Measurements from ENCODE around the gene UMAD1. TPM values are rescaled to one million over a fixed set of nuclear protein-coding genes. Genes with fewer than 3 reads are reported as not detected.

UMAD1 gene
- polyA plus RNA-seq, 1 of the 3 experiments (the other 2 are of a cell fraction), result 13.9 TPM

DNA sequence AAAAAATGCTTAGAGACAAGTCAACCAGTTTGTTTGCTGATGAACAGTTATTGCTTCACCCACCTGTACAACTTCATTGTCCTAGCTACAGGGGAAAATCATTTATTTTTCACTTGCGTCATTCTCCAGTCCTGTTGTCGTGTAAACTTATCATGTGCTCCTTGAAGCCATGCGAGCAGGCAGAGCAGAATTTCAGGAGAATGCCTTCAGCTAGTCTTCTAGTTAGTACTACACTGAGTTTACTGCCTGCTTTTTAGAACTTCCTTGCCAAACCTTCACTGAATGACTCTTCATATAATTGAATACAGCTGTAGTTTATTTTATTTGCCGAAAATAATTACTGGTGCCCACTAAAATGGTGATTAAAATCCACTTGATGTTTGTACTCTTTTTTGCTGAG is 62.3 kb downstream of the UMAD1 start:
- WGBS (ENCODE audit: low lambda C conversion rate), result 74% methylated on average over 4 of the region's 4 CpGs
- H3K9me2 ChIP-seq, result no peaks in the 10 kb centered on the region
- DNase-seq, result no peak
- H3K27ac ChIP-seq (ENCODE audit: low read depth in 2 of 2, low read length in 1 of 2), result peak overlapping the region in 1 of 2 experiments; percentile 29; a peak in 1 of 4 replicates
- H3K4me1 ChIP-seq (ENCODE audit: control insufficient read depth in 1 of 2, insufficient read depth in 2 of 2, low read depth in 1 of 2, low read length in 1 of 2), result peaks cover 13 to 27% of the 10 kb centered on the region in 2 experiments; a peak in 3 of 4 replicates
- CTCF ChIA-PET, result interaction anchor here (0.9 to 1.7 kb wide), 8 partner anchors 9 to 58 kb away, joined by 3 to 10 read pairs (median 3); no protein-coding TSS in a partner anchor
- no peak overlapping the region for H3K9ac ChIP-seq
- POLR2A ChIA-PET, result no interaction called here
- no peaks in the 10 kb centered on the region for H3K36me3 ChIP-seq (replicated peaks in 1 of 2; ENCODE audit: control insufficient read depth in 1 of 2, insufficient read depth in 2 of 2, low read length in 1 of 2)
- no peak overlapping the region for H2AFZ ChIP-seq (ENCODE audit: low read depth)
- TF ChIP-seq CHD2 (IDR thresholded peaks at IDR 0.05; ENCODE audit: low read length, partially characterized antibody), result no peak
- peak; percentile 66 for TF ChIP-seq TCF12 (IDR thresholded peaks at IDR 0.05)
- no peak for TF ChIP-seq MXI1 (IDR thresholded peaks at IDR 0.05; ENCODE audit: low read depth, low read length)
- peak in 1 of 2 experiments; percentile 10; a peak in 1 of 4 replicates for TF ChIP-seq EP300 (IDR thresholded peaks at IDR 0.05; ENCODE audit: borderline replicate concordance in 1 of 2, low read depth in 1 of 2, low read length in 1 of 2)
- TF ChIP-seq YY1 (IDR thresholded peaks at IDR 0.05; ENCODE audit: low read depth), result no peak
- TF ChIP-seq NFIC (IDR thresholded peaks at IDR 0.05; ENCODE audit: borderline replicate concordance), result no peak
- TF ChIP-seq SMC3 (IDR thresholded peaks at IDR 0.05; ENCODE audit: low read depth, low read length), result no peak
- TF ChIP-seq, protein P1, sequence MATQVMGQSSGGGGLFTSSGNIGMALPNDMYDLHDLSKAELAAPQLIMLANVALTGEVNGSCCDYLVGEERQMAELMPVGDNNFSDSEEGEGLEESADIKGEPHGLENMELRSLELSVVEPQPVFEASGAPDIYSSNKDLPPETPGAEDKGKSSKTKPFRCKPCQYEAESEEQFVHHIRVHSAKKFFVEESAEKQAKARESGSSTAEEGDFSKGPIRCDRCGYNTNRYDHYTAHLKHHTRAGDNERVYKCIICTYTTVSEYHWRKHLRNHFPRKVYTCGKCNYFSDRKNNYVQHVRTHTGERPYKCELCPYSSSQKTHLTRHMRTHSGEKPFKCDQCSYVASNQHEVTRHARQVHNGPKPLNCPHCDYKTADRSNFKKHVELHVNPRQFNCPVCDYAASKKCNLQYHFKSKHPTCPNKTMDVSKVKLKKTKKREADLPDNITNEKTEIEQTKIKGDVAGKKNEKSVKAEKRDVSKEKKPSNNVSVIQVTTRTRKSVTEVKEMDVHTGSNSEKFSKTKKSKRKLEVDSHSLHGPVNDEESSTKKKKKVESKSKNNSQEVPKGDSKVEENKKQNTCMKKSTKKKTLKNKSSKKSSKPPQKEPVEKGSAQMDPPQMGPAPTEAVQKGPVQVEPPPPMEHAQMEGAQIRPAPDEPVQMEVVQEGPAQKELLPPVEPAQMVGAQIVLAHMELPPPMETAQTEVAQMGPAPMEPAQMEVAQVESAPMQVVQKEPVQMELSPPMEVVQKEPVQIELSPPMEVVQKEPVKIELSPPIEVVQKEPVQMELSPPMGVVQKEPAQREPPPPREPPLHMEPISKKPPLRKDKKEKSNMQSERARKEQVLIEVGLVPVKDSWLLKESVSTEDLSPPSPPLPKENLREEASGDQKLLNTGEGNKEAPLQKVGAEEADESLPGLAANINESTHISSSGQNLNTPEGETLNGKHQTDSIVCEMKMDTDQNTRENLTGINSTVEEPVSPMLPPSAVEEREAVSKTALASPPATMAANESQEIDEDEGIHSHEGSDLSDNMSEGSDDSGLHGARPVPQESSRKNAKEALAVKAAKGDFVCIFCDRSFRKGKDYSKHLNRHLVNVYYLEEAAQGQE (IDR thresholded peaks at IDR 0.05; ENCODE audit: low read depth, low read length), result no peak
- no peak for TF ChIP-seq SIN3A (IDR thresholded peaks at IDR 0.05; ENCODE audit: borderline replicate concordance, low read depth, low read length)
- TF ChIP-seq TAF1 (IDR thresholded peaks at IDR 0.05; ENCODE audit: borderline replicate concordance, low read depth, low read length), result no peak
- no peaks in the 10 kb centered on the region for H3K27me3 ChIP-seq (ENCODE audit: insufficient read depth)
- H3K79me2 ChIP-seq (ENCODE audit: insufficient read depth), result no peaks in the 10 kb centered on the region
- no peak overlapping the region for H3K4me3 ChIP-seq (ENCODE audit: low read depth in 2 of 2, low read length in 1 of 2)
- no peak overlapping the region for H3K4me2 ChIP-seq
- no peaks in the 10 kb centered on the region for H4K20me1 ChIP-seq (ENCODE audit: insufficient read depth)
- H3K9me3 ChIP-seq, result no peaks in the 10 kb centered on the region
- no peaks in the 10 kb centered on the region for H3F3A ChIP-seq (replicated peaks; ENCODE audit: insufficient read depth)

DNA sequence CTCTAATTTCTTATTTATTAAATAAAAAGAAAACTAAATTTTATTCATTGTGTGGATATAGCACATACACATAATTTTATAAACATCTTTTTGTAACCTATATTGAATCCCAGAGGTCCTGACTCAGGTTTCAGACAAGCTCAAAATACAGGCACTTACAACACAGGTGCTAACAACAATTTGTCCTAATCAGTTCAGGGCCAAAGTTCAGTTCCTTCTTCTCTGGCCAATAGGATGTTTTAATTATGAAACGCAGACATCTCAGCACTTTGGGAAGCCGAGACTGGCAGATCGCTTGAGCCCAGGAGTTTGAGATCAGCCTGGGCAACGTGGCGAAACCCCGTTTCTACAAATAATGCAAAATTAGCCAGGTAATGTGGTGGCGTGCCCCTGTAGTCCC is 62.9 kb downstream of the UMAD1 start:
- H3K27me3 ChIP-seq (ENCODE audit: insufficient read depth), result no peaks in the 10 kb centered on the region
- CTCF ChIA-PET, result interaction anchor here (1.0 to 1.7 kb wide), 5 partner anchors 9 to 57 kb away, joined by 3 to 4 read pairs (median 3); no protein-coding TSS in a partner anchor

More for the DNA sequence above, 62.9 kb downstream of the UMAD1 start:
- H3K36me3 ChIP-seq (replicated peaks in 1 of 2; ENCODE audit: control insufficient read depth in 1 of 2, insufficient read depth in 2 of 2, low read length in 1 of 2), result no peaks in the 10 kb centered on the region
- no peaks in the 10 kb centered on the region for H3K79me2 ChIP-seq (ENCODE audit: insufficient read depth)
- no peak overlapping the region for H2AFZ ChIP-seq (ENCODE audit: low read depth)
- H3K9me3 ChIP-seq, result no peaks in the 10 kb centered on the region
- TF ChIP-seq, protein P2, sequence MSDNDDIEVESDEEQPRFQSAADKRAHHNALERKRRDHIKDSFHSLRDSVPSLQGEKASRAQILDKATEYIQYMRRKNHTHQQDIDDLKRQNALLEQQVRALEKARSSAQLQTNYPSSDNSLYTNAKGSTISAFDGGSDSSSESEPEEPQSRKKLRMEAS (IDR thresholded peaks at IDR 0.05; ENCODE audit: low read depth), result no peak
- no peak for TF ChIP-seq FOXJ3 (CRISPR knock-in tag; IDR thresholded peaks at IDR 0.05)
- TF ChIP-seq, protein P3, sequence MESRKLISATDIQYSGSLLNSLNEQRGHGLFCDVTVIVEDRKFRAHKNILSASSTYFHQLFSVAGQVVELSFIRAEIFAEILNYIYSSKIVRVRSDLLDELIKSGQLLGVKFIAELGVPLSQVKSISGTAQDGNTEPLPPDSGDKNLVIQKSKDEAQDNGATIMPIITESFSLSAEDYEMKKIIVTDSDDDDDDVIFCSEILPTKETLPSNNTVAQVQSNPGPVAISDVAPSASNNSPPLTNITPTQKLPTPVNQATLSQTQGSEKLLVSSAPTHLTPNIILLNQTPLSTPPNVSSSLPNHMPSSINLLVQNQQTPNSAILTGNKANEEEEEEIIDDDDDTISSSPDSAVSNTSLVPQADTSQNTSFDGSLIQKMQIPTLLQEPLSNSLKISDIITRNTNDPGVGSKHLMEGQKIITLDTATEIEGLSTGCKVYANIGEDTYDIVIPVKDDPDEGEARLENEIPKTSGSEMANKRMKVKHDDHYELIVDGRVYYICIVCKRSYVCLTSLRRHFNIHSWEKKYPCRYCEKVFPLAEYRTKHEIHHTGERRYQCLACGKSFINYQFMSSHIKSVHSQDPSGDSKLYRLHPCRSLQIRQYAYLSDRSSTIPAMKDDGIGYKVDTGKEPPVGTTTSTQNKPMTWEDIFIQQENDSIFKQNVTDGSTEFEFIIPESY (IDR thresholded peaks at IDR 0.05; ENCODE audit: borderline replicate concordance, low read depth), result no peak
- TF ChIP-seq, protein P4, sequence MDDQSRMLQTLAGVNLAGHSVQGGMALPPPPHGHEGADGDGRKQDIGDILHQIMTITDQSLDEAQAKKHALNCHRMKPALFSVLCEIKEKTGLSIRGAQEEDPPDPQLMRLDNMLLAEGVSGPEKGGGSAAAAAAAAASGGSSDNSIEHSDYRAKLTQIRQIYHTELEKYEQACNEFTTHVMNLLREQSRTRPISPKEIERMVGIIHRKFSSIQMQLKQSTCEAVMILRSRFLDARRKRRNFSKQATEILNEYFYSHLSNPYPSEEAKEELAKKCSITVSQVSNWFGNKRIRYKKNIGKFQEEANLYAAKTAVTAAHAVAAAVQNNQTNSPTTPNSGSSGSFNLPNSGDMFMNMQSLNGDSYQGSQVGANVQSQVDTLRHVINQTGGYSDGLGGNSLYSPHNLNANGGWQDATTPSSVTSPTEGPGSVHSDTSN (IDR thresholded peaks at IDR 0.05), result no peak
- no peak for TF ChIP-seq RFX5 (IDR thresholded peaks at IDR 0.05; ENCODE audit: low read length)
- H3K9ac ChIP-seq, result no peak overlapping the region
- POLR2A ChIA-PET, result no interaction called here
- H3F3A ChIP-seq (replicated peaks; ENCODE audit: insufficient read depth), result no peaks in the 10 kb centered on the region
- no peak overlapping the region for H3K4me3 ChIP-seq (ENCODE audit: low read depth in 2 of 2, low read length in 1 of 2)
- no peaks in the 10 kb centered on the region for H3K9me2 ChIP-seq
- H4K20me1 ChIP-seq (ENCODE audit: insufficient read depth), result no peaks in the 10 kb centered on the region
- no peak overlapping the region for H3K27ac ChIP-seq (ENCODE audit: low read depth in 2 of 2, low read length in 1 of 2)
- no peak for DNase-seq
- H3K4me2 ChIP-seq, result no peak overlapping the region
- peaks cover 14 to 32% of the 10 kb centered on the region in 2 experiments; a peak in 3 of 4 replicates for H3K4me1 ChIP-seq (ENCODE audit: control insufficient read depth in 1 of 2, insufficient read depth in 2 of 2, low read depth in 1 of 2, low read length in 1 of 2)
- 97% methylated on average over 7 of the region's 7 CpGs for WGBS (ENCODE audit: low lambda C conversion rate)
